ENCODE data around the gene ZNF710.

ZNF710 gene

DNA sequence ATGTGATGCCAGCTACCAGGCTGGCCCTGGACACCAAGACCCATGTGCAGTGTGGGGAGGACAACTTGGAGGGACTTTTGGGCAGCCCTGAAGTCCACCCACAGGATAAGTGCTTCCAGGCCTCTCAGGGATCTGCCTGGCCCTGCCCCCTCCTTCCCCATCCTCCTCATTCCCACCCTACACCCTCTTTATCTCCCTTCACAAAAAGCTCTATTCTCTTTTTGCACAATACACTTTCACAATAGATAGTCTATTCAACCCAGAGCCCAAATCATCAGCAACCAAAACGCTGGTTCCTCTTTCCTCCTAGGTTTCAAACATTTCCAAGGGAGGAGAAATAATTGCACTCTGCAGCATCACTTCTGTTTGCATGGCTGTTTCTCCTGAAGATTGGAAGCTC, 7.8 kb upstream of the ZNF710 start:
- Histone ChIP-seq H3K27me3 (ENCODE audit: control insufficient read depth, insufficient read depth, low read length) (no peaks in the 10 kb centered on the region), H3K4me3 (ENCODE audit: low read length) (no peak overlapping the region), H3K27ac (ENCODE audit: low read length) (no peak overlapping the region), H3K36me3 (ENCODE audit: control insufficient read depth, insufficient read depth, low read length) (no peaks in the 10 kb centered on the region), H3K9me3 (ENCODE audit: control insufficient read depth, insufficient read depth, low read length) (no peaks in the 10 kb centered on the region), H3K4me1 (ENCODE audit: control insufficient read depth, insufficient read depth, low read length) (no peaks in the 10 kb centered on the region)
- no CpG with 5 or more reads among the region's 1 CpG for WGBS (ENCODE audit: insufficient coverage, insufficient read length)
- no peak for DNase-seq (ENCODE audit: low read depth, low spot score)

DNA sequence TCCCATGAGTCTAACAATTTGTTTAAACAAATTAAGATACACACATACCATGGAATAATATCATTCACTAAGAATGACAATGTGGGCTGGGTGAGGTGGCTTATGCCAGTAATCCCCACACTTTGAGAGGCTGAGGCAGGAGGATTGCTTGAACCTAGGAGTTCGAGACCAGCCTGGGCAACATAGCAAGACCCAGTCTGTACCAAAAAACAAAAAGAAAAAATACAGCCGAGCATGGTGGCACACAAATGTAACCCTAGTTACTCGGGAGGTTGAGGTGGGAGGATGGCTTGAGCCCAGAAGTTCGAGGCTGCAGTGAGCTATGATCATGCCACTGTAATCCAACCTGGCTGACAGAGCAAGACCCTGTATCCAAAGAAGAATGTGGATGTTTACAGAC, 4.0 kb upstream of the ZNF710 start:
- Histone ChIP-seq H3K4me1 (ENCODE audit: control insufficient read depth, insufficient read depth, low read length) (peaks cover 4% of the 10 kb centered on the region; the same call in 1 of the 2 replicates), H3K36me3 (ENCODE audit: control insufficient read depth, insufficient read depth, low read length) (no peaks in the 10 kb centered on the region), H3K4me3 (ENCODE audit: low read length) (no peak overlapping the region), H3K27ac (ENCODE audit: low read length) (no peak overlapping the region), H3K9me3 (ENCODE audit: control insufficient read depth, insufficient read depth, low read length) (no peaks in the 10 kb centered on the region), H3K27me3 (ENCODE audit: control insufficient read depth, insufficient read depth, low read length) (no peaks in the 10 kb centered on the region)
- no peak for DNase-seq (ENCODE audit: low read depth, low spot score)
- WGBS (ENCODE audit: insufficient coverage, insufficient read length), result no CpG with 5 or more reads among the region's 4 CpGs

DNA sequence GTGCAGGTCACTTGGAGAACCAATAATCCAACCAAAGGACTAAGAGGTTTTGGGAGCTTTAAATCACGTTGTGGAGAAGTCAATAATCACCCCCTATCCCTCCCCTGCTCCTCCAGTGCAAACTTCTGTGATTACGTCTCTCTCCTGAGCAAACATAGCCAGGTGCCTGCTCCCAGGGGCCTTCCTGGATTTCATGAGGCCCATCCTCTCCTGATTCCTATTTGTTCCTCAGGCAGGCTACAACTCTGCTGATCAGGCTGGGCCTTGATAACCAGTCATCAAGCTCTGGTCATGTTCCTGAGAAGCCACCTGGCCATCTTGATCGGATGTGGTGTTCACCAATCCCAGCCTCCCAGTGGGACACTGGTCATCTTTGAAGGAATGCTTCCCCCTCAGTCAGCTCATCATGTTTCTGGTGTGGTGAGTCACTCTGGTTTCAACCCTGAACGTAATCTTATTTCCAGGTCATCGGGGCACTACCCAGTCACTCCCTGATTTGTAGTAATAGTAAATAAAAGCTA, 2.9 kb upstream of the ZNF710 start:
- Histone ChIP-seq H3K36me3 (ENCODE audit: control insufficient read depth, insufficient read depth, low read length) (no peaks in the 10 kb centered on the region), H3K27ac (ENCODE audit: low read length) (no peak overlapping the region), H3K9me3 (ENCODE audit: control insufficient read depth, insufficient read depth, low read length) (no peaks in the 10 kb centered on the region), H3K27me3 (ENCODE audit: control insufficient read depth, insufficient read depth, low read length) (no peaks in the 10 kb centered on the region), H3K4me1 (ENCODE audit: control insufficient read depth, insufficient read depth, low read length) (peaks cover 7% of the 10 kb centered on the region), H3K4me3 (ENCODE audit: low read length) (no peak overlapping the region)
- no peak for DNase-seq (ENCODE audit: low read depth, low spot score)
- WGBS (ENCODE audit: insufficient coverage, insufficient read length), result no CpG with 5 or more reads among the region's 5 CpGs

DNA sequence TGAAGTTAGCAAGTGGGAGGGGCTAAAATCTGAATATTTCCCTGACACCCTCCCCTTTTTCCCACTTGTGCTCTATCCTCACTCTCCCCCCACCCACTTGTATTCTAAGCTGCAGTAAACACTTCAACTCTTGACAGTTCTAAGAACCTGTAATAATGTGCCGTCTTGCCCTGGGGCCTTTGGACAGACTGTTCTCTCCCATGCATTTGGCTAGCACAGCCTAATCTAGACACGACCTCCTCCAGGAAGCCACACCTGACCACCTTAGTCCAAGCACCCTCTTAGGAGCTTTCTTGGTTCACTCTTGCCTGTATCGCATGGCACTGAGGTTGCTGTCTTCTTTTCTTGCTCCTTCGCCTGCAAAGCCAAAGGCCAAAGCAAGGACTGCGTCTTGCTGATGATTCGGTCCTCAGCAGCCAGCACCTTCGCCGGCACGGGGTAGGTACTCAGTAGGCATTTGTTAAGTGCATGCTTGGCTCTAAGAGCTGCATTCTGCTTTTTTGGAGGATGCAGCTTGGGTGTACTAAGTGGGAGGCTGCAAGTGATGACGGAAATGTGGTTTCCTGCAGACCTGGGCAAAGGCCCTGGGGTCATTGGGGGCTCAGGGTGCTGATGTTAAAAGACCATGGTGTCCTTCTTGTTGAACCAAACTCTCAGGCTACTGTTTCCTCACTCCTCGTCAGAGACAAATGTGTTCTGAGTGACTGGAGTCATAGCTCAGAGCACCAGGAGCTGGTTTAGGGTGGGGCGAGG, 2.0 kb upstream of the ZNF710 start:
- Histone ChIP-seq H3K4me3 (ENCODE audit: low read length) (no peak overlapping the region), H3K4me1 (ENCODE audit: control insufficient read depth, insufficient read depth, low read length) (peaks cover 7% of the 10 kb centered on the region), H3K27me3 (ENCODE audit: control insufficient read depth, insufficient read depth, low read length) (no peaks in the 10 kb centered on the region), H3K9me3 (ENCODE audit: control insufficient read depth, insufficient read depth, low read length) (no peaks in the 10 kb centered on the region), H3K27ac (ENCODE audit: low read length) (no peak overlapping the region), H3K36me3 (ENCODE audit: control insufficient read depth, insufficient read depth, low read length) (no peaks in the 10 kb centered on the region)
- DNase-seq (ENCODE audit: low read depth, low spot score), result no peak
- WGBS (ENCODE audit: insufficient coverage, insufficient read length), result no CpG with 5 or more reads among the region's 12 CpGs

DNA sequence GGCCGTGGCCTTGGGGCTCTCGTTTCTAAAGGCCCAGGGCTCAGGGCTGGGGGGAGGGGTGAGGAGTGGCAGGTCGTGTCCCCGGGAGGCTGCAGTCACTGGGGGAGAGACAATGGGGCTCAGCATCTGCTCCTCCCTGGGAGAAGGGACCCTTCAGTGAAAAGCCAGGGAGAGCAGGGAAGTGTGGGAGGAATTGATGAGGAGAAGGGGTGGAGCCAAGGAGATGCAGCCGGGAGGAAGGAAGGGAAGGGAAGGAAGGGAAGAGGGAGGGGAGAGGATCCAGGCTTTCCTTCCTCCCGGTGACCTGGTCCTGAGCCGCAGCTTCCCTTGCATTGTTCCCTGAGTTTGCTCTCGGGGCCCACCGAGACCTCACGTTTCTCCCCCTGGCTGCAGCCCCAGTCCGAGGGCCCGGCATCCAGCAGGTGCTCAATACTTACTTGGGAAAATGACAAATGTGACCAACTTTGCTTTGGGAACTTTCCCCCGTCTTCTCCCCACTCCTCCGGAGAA, 1.4 kb upstream of the ZNF710 start:
- H3K4me3 ChIP-seq (ENCODE audit: low read length), result peak overlapping the region; percentile 71; the same call in 1 of the 2 replicates

DNA sequence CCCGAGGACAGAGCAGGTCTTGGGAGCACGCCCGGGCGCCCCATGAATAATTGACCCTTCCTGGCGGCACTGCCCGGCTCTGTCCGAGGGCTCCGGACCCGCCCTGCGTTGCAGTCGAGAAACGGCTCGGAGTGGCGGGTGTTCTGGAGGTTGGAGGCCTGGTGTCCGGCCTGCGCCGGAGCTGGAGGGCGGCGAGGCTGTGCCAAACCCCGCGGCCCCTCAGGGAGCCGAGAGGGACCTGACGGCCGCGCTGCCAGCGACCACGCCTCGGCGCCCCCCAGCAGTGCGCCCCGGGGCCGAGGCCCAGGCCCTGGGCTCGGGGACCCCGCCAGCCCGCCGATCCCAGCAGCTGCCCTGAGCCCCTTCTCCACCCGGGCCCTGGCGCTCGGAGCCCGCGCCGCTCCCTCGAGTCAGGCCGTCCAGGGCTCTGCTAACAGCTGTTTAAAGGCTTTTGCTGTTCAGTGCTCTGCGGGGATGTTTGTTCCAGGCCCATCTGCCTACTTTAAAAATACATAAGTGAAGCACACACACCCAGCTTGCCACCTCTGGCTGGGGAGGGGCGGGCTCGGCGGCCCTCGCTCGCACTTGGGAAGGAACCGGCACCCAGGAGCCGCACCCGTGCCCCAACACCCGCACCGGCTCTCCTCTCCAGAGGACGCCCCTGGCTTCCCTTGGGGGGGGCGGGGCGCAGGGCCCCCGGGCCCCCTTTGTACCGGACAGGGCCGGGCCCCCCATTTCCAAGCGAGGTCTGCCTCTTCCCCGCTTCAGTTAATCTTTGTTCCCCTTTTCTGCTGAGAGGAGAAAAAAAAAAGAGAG, 730 bp upstream of the ZNF710 start:
- no CpG with 5 or more reads among the region's 63 CpGs for WGBS (ENCODE audit: insufficient coverage, insufficient read length)
- no peak for DNase-seq (ENCODE audit: low read depth, low spot score)
- H3K27me3 ChIP-seq (ENCODE audit: control insufficient read depth, insufficient read depth, low read length), result no peaks in the 10 kb centered on the region
- H3K4me3 ChIP-seq (ENCODE audit: low read length), result peak overlapping the region; percentile 71; the same call in 1 of the 2 replicates
- no peak overlapping the region for H3K27ac ChIP-seq (ENCODE audit: low read length)
- H3K36me3 ChIP-seq (ENCODE audit: control insufficient read depth, insufficient read depth, low read length), result no peaks in the 10 kb centered on the region
- H3K4me1 ChIP-seq (ENCODE audit: control insufficient read depth, insufficient read depth, low read length), result peaks cover 10% of the 10 kb centered on the region
- no peaks in the 10 kb centered on the region for H3K9me3 ChIP-seq (ENCODE audit: control insufficient read depth, insufficient read depth, low read length)

More for the DNA sequence above, 1.4 kb upstream of the ZNF710 start:
- no peak for DNase-seq (ENCODE audit: low read depth, low spot score)
- H3K27ac ChIP-seq (ENCODE audit: low read length), result no peak overlapping the region
- H3K36me3 ChIP-seq (ENCODE audit: control insufficient read depth, insufficient read depth, low read length), result no peaks in the 10 kb centered on the region
- H3K4me1 ChIP-seq (ENCODE audit: control insufficient read depth, insufficient read depth, low read length), result peaks cover 10% of the 10 kb centered on the region
- WGBS (ENCODE audit: insufficient coverage, insufficient read length), result no CpG with 5 or more reads among the region's 14 CpGs
- H3K27me3 ChIP-seq (ENCODE audit: control insufficient read depth, insufficient read depth, low read length), result no peaks in the 10 kb centered on the region
- H3K9me3 ChIP-seq (ENCODE audit: control insufficient read depth, insufficient read depth, low read length), result no peaks in the 10 kb centered on the region

DNA sequence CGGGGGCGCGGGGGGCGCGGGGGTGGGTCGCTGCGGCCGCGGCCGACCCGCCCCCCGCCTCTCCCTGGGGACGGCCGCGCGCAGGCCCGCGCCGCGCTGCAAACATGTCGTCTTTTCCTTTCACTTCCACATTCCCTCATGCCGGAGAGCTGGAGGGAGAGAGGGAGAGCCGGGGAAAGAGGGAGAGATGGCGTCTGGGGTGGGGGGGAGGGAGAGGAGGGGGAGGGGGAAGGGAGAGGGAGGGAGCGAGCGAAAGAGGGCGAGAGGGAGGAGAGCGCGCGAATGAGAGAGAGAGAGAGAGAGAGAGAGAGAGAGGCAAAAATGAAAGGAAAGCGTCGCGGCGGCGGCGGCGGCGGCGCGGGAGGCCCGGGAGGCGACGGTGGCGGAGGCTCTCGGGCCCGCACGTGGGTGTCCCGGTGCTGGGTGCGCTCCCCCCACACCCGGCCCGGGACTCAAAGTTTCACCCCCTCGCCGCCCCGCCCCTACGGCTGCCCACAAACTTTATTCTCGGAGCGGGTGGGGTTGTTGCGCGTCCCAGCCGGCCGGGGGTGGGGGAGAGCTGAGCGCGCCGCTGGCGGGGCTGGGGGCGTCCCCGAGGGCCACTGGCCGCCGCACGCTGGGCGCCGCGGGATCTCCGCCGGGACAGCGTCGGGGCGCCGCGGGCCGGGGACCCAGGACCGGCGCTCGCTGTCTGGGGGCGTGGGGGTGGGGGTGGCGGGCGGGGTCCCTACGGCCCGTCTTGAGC, 731 bp downstream of the ZNF710 start:
- H3K27ac ChIP-seq (ENCODE audit: low read length), result no peak overlapping the region
- no peak for DNase-seq (ENCODE audit: low read depth, low spot score)
- peaks cover 15% of the 10 kb centered on the region for H3K4me1 ChIP-seq (ENCODE audit: control insufficient read depth, insufficient read depth, low read length)
- H3K27me3 ChIP-seq (ENCODE audit: control insufficient read depth, insufficient read depth, low read length), result no peaks in the 10 kb centered on the region; the same call in 1 of the 2 replicates
- peak overlapping the region; percentile 71; the same call in 1 of the 2 replicates for H3K4me3 ChIP-seq (ENCODE audit: low read length)
- WGBS (ENCODE audit: insufficient coverage, insufficient read length), result no CpG with 5 or more reads among the region's 89 CpGs
- H3K9me3 ChIP-seq (ENCODE audit: control insufficient read depth, insufficient read depth, low read length), result no peaks in the 10 kb centered on the region
- no peaks in the 10 kb centered on the region for H3K36me3 ChIP-seq (ENCODE audit: control insufficient read depth, insufficient read depth, low read length)

DNA sequence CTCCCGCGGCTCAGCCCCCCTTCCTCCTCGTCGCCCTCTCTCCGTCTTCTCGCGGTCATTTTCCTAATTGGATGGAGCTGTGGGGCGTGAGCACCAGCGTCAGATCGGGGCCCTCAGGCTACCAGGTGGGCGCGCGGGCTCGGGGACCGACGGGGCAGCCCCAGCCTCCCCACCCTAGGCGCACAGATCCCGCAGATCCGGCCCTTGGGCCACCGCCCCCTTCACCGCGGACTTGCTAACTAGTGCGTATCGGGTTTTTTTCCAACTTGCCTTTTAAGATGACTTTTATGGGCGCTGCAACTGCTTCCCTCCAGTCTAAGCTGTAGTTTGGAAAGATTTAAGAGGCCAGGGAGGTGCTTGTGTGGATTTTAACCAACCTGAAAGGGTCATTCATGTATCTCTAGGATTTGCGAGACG, 1.3 kb downstream of the ZNF710 start:
- H3K27me3 ChIP-seq (ENCODE audit: control insufficient read depth, insufficient read depth, low read length), result no peaks in the 10 kb centered on the region; the same call in 1 of the 2 replicates
- WGBS (ENCODE audit: insufficient coverage, insufficient read length), result no CpG with 5 or more reads among the region's 27 CpGs
- peaks cover 15% of the 10 kb centered on the region for H3K4me1 ChIP-seq (ENCODE audit: control insufficient read depth, insufficient read depth, low read length)
- no peaks in the 10 kb centered on the region for H3K36me3 ChIP-seq (ENCODE audit: control insufficient read depth, insufficient read depth, low read length)
- H3K4me3 ChIP-seq (ENCODE audit: low read length), result peak overlapping the region; percentile 71; the same call in 1 of the 2 replicates
- H3K9me3 ChIP-seq (ENCODE audit: control insufficient read depth, insufficient read depth, low read length), result no peaks in the 10 kb centered on the region
- no peak overlapping the region for H3K27ac ChIP-seq (ENCODE audit: low read length)
- DNase-seq (ENCODE audit: low read depth, low spot score), result no peak

DNA sequence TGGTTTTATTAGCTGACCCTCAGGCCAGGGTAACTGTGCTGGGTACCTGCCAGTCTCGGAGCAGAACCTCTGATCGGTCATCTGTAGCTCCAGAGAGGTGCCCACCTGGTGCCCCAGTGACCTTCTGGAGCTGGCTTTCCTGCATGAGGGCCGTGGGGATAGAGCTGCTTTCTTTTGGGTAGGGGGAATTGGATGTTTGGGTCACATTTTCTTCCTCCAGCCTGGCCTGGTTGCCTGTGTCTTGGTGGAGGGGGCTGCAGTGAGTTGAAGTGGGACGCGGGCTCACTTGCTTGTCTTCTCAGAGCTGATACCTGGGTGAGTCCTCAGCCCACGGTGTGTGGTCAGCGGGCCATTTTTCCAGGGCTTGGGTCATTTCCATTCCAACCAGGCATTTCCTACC, 2.6 kb downstream of the ZNF710 start:
- no CpG with 5 or more reads among the region's 7 CpGs for WGBS (ENCODE audit: insufficient coverage, insufficient read length)
- Histone ChIP-seq H3K9me3 (ENCODE audit: control insufficient read depth, insufficient read depth, low read length) (no peaks in the 10 kb centered on the region), H3K27ac (ENCODE audit: low read length) (no peak overlapping the region), H3K4me3 (ENCODE audit: low read length) (no peak overlapping the region), H3K36me3 (ENCODE audit: control insufficient read depth, insufficient read depth, low read length) (no peaks in the 10 kb centered on the region), H3K27me3 (ENCODE audit: control insufficient read depth, insufficient read depth, low read length) (no peaks in the 10 kb centered on the region; the same call in 1 of the 2 replicates), H3K4me1 (ENCODE audit: control insufficient read depth, insufficient read depth, low read length) (peaks cover 15% of the 10 kb centered on the region)
- no peak for DNase-seq (ENCODE audit: low read depth, low spot score)

DNA sequence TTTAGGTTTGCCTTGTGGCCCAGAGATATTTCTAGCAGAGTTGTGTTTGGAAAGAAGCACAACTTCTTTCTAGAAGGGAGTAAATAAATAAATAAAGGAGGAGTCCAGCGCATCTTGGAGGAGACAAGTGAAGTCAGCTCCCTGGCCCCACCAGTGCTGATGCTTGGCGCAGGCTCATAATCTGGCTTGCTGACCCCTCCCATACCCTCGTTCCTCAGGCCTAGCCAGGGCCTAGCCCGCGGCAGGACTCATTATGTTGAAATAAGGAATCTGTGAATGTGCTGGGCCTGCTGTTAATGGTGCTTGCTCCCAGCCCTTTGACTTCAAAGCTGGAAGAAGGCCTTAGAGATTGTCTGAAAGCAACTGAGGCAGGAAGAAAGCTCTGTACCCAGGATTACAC, 3.1 kb downstream of the ZNF710 start:
- DNase-seq (ENCODE audit: low read depth, low spot score), result no peak
- WGBS (ENCODE audit: insufficient coverage, insufficient read length), result no CpG with 5 or more reads among the region's 5 CpGs
- peaks cover 11% of the 10 kb centered on the region for H3K4me1 ChIP-seq (ENCODE audit: control insufficient read depth, insufficient read depth, low read length)
- H3K4me3 ChIP-seq (ENCODE audit: low read length), result no peak overlapping the region
- H3K9me3 ChIP-seq (ENCODE audit: control insufficient read depth, insufficient read depth, low read length), result no peaks in the 10 kb centered on the region
- H3K36me3 ChIP-seq (ENCODE audit: control insufficient read depth, insufficient read depth, low read length), result no peaks in the 10 kb centered on the region
- no peaks in the 10 kb centered on the region; the same call in 1 of the 2 replicates for H3K27me3 ChIP-seq (ENCODE audit: control insufficient read depth, insufficient read depth, low read length)
- no peak overlapping the region for H3K27ac ChIP-seq (ENCODE audit: low read length)
